Measurements from ENCODE around the gene SLC16A10.

DNA sequence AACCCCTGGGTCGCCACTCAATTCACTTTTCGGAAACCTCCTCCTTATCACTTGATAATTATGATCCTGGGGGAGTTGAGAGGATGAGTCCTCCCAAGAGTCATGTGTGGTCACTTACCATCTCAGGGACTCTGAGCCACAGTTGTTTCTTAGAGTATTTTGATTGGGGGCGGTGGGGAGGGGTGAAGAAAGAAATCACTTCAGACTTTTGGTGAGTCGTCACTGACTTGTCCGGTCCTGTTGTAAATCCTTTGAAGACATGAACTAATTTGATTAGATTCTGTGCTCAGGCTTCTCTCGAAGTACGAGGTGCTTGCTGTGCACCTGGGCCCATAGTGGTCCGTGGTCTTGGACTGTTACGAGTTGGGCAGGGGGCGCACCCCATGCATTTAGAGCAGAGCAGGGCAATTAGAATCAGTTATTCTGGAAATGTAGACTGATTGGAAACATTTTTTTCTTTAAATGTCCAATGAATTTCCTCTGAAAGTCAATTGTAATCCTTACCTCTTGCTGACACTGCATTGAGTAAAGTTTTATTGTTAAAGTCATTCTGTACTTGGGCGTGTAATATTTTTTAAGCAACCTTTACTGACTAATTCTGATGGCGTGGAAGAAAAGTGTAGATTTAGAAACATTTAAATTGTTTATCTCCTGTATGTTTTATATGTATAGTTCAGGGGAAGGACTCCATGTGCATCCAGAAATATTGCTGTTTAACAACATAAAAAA, 173.4 kb downstream of the SLC16A10 start:
- TF ChIP-seq ZNF274 (CRISPR knock-in tag; IDR thresholded peaks at IDR 0.05) (no peak), RFX3 (CRISPR knock-in tag; IDR thresholded peaks at IDR 0.05) (no peak), CCAR2 (optimal IDR thresholded peaks at IDR 0.05; ENCODE audit: low read depth, low read length) (no peak)
- TF ChIP-seq, protein P1, sequence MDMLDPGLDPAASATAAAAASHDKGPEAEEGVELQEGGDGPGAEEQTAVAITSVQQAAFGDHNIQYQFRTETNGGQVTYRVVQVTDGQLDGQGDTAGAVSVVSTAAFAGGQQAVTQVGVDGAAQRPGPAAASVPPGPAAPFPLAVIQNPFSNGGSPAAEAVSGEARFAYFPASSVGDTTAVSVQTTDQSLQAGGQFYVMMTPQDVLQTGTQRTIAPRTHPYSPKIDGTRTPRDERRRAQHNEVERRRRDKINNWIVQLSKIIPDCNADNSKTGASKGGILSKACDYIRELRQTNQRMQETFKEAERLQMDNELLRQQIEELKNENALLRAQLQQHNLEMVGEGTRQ (IDR thresholded peaks at IDR 0.05; ENCODE audit: low read depth, low read length): no peak
- TF ChIP-seq, protein P1 (CRISPR knock-in tag; IDR thresholded peaks at IDR 0.05; ENCODE audit: borderline replicate concordance): no peak
